DMS53 treated with DMSO at 0.1 percent for 48 hours (cell line): Measurements from ENCODE around the gene USP31.
"Not testable (repeated sequence)": the region's sequence is repeated elsewhere in the genome, so short reads cannot be mapped to it uniquely, and the experiment has no call there.

Experiments
- DNase-seq: peaks from one replicate; lab custom pipeline; 2025; ENCODE audit not compliant: unreplicated experiment; lab: John Stamatoyannopoulos, UW

The USP31 gene

DNA sequence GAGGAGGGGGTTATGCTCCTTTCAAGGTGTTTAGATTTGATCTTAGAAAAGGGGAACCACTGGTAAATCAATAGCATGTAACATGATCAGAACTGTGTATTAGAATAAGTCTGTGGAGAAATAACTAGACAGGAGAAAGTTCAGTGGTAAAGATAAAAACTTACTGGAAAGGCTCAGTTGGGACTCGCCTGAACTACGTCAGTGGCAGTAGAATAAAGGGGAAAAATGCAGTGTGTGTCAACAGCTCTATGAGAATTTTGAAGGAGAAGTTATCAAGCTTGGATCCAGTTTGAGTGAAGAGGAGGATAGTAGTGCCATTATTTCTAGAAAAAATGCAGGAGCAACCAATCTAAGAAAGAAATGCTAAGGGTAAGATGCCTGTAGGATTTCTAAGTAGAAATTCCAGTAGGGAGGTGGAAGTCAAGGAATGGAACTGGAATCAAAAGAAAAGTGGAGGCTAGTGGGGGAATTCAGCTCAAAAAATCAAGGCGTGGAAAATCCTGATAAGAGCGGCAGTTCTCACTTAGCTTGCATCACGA, 48.2 kb downstream of the USP31 start:
- DNase-seq = no peak

DNA sequence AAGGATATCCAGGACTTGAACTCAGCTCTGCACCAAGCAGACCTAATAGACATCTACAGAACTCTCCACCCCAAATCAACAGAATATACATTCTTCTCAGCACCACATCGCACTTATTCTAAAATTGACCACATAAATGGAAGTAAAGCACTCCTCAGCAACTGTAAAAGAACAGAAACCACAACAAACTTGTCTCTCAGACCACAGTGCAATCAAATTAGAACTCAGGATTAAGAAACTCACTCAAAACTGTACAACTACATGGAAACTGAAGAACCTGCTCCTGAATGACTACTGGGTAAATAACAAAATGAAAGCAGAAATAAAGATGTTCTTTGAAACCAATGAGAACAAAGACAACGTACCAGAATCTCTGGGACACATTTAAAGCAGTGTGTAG, 52.8 kb downstream of the USP31 start:
- not testable (repeated sequence) for DNase-seq

DNA sequence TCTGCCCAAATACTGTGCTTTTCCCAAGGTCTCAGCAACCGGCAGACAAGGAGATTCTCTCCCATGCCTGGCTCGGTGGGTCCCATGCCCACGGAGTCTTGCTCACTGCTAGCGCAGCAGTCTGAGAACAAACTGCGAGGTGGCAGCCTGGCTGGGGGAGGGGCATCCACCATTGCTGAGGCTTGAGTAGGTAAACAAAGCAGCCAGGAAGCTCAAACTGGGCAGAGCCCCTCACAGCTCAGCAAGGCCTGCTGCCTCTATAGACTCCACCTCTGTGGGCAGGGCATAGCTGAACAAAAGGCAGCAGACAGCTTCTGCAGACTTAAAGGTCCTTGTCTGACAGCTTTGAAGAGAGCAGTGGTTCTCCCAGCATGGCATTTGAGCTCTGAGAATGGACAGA, 55.1 kb downstream of the USP31 start:
- not testable (repeated sequence) for DNase-seq

DNA sequence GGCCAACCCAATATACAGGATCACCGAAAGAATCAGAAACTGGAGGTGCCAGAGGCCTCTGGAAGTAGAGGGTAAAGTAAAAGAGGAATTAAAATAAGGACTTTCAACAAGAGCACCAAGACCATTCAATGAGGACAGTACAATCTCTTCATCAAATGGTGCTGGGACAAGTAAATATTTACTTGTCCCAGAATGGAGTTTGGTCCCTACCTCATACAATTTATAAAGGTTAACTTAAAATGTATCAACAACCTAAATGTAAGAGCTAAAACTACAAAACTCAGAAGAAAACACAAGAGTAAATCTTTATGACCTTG, 56.5 kb downstream of the USP31 start:
- no peak for DNase-seq

DNA sequence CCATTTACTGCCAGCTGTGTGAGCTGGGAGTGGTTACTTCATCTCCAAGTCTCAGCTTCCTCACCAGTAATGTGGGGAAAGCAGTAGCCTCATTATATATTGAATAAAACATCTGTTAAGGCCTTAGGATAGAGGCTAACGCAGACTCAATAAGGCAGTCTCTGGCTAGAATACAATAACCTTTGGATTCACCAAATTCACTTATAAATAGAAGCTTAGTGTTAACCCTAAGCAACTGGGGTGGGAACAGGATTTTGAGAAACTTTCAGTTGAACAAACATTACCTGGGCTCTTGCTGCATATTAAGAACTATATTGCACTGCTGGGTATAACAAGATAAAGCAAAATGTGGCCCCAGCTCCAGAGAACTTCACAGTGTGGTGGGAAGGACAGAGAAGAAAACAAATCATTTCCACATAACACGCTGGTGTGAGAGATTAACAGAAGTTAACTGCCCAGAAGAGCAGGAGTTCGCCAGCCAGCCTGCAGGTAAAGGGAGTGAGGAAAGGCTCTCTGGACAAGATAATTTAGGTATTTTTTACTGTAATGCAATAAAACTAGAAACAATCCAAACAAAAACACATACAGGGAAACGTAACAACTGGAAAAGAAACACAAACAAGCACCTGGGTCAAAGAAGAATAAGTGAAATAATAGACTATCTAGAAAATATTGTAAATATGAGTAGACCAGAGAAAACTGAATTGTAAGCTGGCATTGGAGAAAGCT, 57.0 kb downstream of the USP31 start:
- no peak for DNase-seq

DNA sequence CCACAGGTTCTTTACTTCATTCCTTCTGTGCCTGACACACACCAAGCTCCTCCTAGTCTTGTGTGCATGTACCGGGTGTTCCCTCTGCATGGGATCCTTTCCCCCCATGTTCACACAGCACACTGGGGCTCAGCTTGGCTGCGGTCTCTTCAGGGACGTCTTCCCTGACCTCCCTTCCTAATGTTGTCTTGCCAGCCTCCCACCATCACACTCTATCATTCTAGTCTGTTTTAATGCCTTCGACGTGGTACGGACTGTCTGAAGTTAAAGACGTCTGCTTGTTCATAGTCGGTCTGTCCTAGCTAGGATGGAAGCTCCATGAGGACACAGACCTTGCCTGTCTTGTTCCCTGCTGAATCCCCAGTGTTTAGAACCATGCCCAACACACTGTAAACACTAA, 60.1 kb downstream of the USP31 start:
- no peak for DNase-seq

DNA sequence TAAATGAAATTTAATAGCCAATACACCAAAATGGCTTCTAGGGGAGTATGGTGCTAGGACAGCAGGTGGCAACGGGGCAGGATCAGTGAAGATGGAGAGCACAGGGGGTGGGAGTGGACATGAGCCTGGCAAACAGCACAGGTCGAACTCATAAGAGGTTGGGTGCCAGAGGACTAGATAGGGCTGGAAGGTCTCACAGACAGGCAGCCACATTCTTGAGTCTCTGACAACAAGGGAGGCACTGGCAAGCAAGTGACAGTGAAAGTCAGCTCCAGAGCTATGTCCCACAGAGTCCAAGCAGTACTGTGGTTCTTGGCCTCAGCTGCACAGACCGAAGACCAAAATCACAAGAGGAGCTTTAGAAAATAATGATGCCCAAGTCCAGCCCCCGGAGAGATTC, 61.2 kb downstream of the USP31 start:
- DNase-seq = no peak

DNA sequence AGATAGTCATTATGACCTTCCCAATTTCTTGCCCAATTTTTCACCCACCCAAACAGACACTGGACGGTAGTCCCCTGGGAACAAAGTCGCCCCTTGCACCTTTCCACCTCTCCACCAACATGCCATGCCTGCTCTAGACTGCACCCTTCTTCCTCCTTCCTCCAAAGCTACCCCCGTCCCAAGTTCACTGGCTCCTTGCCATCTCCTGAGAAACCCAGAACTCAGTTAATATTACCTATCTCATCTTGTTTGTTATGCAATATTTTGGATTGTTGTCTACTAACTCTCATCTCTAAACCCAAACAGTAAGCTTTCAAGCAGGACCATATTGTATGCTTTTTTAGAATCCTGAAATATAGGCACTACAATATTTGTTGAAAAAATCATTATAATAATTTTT, 63.3 kb downstream of the USP31 start:
- no peak for DNase-seq

DNA sequence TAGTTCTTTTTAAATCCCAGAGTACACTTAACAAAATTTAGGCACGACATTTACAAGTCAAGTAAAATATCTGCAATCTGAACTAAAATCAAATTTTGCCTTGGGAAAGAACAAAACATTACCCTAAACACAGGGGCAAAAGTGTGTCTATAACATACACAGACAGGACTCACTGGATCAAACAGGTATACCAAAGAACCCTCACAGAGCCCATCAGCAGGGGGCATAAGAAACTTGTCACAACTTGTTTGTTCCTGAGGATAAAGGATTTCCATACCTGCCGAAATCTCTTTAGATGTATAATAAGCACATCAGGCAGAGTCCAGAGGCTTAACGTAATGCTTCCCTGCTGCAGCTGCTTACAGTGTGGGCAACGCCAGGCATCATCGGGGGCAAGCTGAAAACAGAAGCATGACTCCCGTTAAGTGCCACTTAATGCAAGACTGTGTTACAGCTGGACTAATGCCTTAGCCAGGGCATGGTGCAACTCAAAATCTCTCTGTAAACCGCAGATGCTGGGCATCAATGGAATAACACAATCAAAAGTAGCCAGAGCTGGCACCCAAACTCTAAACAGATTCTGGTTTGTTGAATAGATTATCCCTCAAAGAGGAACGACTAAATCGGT, 67.0 kb downstream of the USP31 start:
- DNase-seq = no peak

DNA sequence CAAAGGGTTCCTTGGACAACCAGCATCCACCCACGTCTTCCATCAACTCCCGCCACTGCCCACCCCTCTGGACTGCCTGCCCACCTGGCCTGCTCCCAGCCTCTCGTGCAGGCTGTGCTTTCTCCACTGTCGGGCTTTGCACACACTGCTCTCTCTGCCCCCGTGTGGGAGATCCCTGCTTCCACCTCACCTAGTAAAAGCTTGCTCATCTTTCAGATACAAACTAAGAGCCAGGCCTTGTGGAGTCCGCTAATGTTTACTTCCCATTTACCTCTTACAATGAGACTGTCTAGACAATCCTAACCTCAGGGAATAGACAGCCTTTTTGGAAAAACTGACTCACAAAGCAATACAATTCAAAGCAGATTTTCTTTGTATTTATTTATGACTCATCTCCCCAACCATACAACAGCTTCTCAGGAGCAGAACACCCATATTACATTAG, 67.6 kb downstream of the USP31 start:
- DNase-seq = no peak

DNA sequence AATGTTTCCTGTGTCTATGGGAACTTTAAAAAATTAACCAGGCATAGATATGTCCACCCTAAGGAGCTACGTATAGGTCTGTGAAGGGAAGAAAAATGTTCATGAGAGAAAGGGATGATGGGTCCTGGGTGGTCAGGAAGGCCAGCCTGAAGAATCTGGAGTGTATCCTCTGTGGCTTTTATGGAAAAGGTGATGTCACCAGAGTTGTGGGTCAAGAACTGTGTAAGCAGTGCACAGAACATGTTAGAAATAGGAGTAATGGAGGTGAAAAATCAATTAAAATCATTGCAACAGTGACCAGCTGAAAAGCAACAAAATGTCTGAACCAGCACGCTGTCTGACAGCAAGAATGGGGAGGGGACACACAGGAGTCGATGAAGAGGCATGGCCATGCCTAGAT, 68.5 kb downstream of the USP31 start:
- no peak for DNase-seq

DNA sequence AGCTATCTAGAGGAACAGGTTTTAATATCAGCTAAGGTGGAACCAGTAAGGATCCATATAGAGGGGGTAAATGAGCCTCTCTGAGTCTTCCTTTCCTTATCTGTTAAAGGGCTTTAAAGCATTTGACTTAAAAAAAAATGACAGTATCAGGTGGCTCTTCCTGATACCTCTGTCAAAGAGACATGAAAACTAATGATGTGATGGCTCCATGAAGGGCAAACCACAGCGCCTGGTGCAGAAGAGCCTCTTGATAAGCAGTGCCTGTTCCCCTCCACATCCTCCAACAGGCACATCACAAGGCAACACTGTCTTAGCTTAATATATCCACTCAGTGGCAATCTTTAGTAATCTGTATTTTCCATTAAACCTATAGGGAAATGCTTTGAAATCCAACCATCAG, 68.9 kb downstream of the USP31 start:
- no peak for DNase-seq

DNA sequence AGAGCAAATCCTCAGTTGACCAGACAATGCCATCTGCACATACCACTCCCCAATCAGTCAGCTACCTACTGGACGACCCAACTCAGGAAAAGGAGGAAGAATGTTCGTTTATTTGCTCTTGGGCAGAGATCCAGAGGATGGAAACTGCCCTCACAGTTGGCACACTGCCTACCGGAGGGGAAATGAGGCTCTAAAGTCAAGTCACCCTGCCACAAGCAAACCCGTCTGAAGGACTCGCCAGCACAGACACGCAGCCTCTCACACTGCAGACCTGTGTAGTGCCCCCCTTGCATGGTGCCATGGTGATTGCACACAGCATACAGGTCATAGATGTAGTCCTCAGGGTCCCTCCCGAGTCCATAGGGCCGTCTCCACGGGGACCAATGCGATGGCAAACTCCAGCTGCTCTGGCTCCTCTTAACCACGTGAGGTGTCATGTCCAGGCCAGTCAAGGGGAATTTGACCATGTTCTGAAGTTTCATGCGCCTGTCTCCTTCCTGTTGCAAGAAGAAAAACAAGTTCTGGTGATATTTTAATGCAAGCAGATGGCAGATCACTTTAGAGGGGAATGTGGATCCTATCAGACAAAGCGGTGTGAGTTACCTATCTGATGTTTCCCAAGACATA, 69.5 kb downstream of the USP31 start:
- peak; percentile 50 for DNase-seq

DNA sequence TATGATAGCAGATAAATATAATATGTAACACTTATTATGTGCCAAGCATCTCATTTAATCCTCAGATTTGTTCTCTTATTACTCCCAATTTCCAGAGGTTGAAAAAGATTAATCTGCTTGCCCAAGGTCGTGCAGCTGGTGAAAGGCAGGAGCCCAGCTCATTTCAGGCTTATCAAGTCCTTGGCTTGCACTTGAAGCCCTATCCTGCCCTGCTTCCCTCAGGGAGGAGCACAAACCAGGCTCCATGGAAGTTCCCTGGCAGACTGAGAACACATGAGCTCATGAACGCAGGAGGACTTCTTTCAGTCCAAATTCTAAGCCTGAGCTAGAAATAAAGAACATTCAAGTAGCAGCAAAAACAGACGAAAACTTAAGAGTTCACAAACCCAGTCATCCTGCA, 74.8 kb downstream of the USP31 start:
- DNase-seq = no peak

DNA sequence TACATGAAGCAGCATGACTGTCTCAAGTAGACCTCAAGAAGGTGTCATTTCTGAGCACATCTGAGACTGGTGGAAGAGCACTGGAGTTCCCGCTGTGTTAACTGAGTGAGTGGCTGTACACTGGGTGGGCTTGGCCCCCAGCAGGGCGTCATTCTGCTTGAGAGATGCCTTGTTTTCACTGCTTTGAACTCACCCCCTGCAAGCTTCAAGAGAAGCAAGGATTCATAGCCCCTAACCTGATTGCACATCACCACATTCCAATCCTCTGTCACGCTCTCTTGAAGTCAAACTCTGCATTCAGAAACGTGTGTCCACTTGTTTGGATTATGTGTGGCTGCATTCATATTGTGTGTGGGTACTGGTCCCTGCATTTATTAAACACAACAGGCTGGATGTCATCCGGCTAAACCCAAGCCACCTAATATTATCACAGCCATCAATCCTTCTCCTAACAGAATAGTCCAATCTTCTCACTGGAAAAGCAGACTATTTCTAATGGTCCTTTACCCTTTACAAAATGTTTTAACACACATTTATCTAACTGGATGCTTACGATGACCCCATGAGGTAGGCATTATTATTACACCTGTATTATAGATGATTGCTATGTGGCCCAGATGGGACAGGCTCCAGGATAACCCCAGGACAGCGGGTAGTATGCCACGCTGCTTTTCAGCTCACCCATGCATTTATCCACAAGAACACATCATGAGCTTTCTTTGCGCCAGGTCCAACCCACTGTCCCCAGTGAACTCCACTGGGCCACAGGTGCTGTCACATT, 76.3 kb downstream of the USP31 start:
- DNase-seq = no peak

DNA sequence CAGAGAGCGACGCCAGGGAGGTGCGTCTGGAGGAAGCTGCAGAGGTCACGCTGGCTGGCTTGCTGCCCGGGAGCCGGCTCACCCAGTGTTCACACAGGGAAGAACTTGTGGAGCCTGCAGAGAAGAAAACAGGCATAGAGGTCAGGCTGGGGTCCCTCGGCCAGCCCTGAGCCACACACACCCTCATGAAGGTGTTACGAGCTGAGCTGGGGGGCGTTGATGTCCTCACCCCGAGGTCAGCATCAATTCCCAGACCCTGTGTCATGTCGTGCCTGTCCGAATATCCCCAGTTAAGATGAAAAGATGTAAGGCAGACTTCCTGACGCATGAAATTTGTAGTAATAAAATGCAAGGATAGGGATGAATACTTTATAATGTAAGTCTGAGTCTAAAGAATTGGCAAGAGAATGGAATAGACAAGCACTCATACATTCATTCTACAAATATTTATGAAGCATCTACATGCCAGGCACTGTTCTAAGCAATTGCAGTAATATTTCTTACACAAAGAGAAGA, 77.1 kb downstream of the USP31 start:
- DNase-seq = no peak

DNA sequence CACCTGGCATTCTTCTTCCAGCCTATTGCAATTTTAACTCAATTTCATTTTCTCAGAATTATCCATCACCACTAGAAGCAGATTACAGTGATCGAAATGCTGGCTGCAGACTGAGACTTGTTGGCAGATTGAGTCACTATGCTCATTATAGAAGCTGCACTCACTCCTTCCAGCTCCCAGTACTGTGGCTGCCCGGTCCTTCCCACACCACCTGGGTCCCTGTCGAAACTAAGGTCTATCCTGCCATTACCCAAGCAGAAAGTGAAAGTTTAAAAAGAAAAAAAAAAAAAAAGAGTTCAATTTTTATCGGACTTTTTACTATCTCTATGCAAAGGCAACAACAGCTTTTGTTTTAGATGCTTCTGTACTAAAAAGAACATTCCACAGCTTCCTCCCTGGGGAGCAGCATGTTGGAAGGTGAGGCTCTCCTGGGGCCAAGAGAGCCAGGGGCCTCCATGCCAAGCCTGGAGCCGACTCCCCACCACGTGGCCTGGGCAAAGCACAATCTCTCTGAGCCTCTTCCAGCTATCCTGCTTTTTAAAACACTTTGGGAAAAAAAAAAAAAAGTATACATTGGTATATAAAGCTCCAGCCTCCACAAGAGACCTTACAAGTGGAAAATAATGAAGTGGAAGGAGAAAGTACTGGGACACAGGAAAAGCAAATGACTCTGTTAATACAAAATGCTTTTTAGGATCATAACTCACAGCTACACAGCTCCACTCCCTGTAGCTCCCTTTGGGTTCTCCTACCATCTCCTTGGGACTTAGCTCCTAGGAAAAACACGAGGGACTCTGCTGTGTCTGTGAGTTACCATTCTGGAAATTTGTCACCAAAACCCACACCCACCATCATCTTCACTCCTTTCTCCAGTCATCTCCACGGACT, 77.8 kb downstream of the USP31 start:
- no peak for DNase-seq

DNA sequence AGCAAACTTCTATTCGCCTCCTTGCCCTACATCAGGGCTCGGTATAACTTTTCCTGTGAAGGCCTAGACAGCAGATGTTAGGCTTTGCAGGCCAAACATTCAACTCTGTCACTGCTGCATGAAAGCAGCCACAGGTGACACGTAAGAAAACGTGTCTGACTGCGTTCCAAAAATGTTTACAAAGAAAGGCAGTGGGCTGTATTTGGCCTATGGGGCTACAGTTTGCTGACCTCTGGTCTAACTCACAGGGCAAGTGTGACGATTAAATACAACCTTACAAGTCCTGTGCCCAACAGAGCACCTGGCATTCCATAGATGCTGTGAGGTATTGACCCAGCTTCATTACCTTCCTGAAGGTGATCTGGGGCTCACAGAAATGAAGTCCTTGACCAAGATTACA, 79.4 kb downstream of the USP31 start:
- DNase-seq = no peak

DNA sequence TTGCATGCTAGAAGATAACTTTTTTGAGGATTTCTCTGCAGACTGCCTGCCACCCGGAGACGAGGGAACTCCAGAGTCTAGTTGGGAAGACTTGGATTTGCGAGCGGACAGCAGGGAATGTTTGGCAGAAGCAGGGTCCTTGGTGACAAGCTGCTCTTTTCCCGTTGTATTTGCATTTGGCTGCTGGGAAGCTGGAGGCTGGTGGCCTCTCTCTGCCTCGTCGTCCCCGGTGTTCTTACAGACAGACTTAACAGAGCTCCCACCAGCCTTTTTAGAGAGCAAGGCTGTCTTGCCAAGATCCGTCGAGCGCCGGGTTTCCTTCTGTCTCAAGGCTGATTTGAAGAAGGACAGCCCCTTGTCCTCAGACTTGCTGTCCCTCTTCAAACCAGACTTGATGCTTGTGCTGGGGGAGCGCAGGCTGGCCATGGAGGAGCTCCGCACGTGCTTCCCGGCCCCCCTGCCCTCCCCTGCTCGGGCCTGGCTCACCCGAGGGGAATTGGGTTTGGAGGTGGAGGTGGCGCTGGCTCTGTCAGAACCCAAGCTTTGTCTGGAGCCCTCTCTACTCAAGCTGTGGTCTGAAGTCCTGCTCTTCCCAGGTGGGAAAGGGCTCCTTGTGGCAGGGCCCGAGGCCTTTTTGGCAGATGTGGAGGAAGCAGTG, 81.0 kb downstream of the USP31 start:
- DNase-seq = no peak

DNA sequence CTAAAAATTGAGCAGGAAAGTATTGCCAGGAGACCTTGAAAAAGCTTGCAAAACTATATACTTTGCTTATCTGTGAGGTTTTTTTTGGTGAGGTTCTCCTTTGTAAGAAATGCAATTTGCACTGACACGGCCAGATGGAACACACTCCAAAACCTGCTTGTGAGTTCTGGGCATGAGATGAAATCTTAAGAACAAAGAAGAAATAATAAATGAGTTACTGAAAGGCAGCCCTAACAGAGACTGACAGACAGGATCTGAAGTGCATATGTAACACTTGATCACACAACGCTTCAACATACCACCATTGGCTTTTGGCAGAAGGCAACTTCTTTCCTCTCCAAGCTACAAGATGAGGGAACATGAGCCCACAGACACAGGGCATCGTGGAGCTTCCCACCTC, 82.6 kb downstream of the USP31 start:
- DNase-seq = no peak
